ENCODE data around the gene GRPEL1. TPM values are rescaled to one million over a fixed set of nuclear protein-coding genes. Genes with fewer than 3 reads are reported as not detected.

The GRPEL1 gene
- total RNA-seq, 1 experiment from 2014 or later = 80.1 TPM

GRCh38 chr4:7095611-7096155 is 27.8 kb upstream of the GRPEL1 start:
- ChIA-PET RAD21 (ENCODE audit: low non-redundant PET in 1 of 2, low total read pairs in 2 of 2, uncharacterized antibody in 2 of 2, unreplicated experiment in 2 of 2) (no interaction called here), CTCF (interaction anchor here (0.9 kb wide), 1 partner anchor 14 kb away, joined by 4 read pairs; no protein-coding TSS in a partner anchor), POLR2A (no interaction called here)
- Histone ChIP-seq H3K4me3 (replicated peaks in 1 of 2; ENCODE audit: low read depth in 1 of 2, low read length in 2 of 2) (no peak overlapping the region), H2AFZ (ENCODE audit: low read depth, low read length, poor library complexity, severe bottlenecking) (no peak overlapping the region), H3K9me2 (ENCODE audit: insufficient read depth) (no peaks in the 10 kb centered on the region), H3K36me3 (ENCODE audit: control insufficient read depth in 1 of 2, insufficient read depth in 2 of 2, low read length in 2 of 2) (no peaks in the 10 kb centered on the region), H3K4me2 (ENCODE audit: low read length) (no peak overlapping the region), H4K20me1 (ENCODE audit: insufficient read depth) (no peaks in the 10 kb centered on the region), H3K27me3 (ENCODE audit: insufficient read depth, low read length) (peaks cover 7% of the 10 kb centered on the region; the same call in 1 of the 2 replicates), H3K9ac (ENCODE audit: low read length) (no peak overlapping the region), H3K4me1 (ENCODE audit: control insufficient read depth in 1 of 2, insufficient read depth in 2 of 2, low read length in 2 of 2) (no peaks in the 10 kb centered on the region), H3K79me2 (ENCODE audit: insufficient read depth, low read length) (no peaks in the 10 kb centered on the region), H3K27ac (ENCODE audit: low read depth, low read length) (no peak overlapping the region), H3K9me3 (ENCODE audit: control insufficient read depth in 1 of 2, insufficient read depth in 1 of 2, low read depth in 1 of 2, low read length in 2 of 2) (no peaks in the 10 kb centered on the region)
- DNase-seq (ENCODE audit: low read depth, low spot score) (no peak), ATAC-seq (no peak)
- TF ChIP-seq EZH2phosphoT487 (IDR thresholded peaks at IDR 0.05; ENCODE audit: borderline replicate concordance) (no peak), FOSL1 (IDR thresholded peaks at IDR 0.05; ENCODE audit: low read depth) (no peak), ZNF274 (IDR thresholded peaks at IDR 0.05; ENCODE audit: low read depth, low read length) (no peak), CEBPB (IDR thresholded peaks at IDR 0.05; ENCODE audit: low read depth) (no peak), RAD21 (IDR thresholded peaks at IDR 0.05; ENCODE audit: low read depth) (no peak), TCF7L2 (IDR thresholded peaks at IDR 0.05; ENCODE audit: borderline replicate concordance, extremely low read depth, insufficient read depth, insufficient read length) (no peak), SRF (IDR thresholded peaks at IDR 0.05; ENCODE audit: low read depth) (no peak)
- BruUV-seq (replicated peaks) = no TSS peak
- intact Hi-C loops (cut with micrococcal nuclease) = no loop called here

GRCh38 chr4:7094916-7095315 is 27.1 kb upstream of the GRPEL1 start:
- no peaks in the 10 kb centered on the region for H4K20me1 ChIP-seq (ENCODE audit: insufficient read depth)
- BruUV-seq (replicated peaks) = no TSS peak
- RAD21 ChIA-PET (ENCODE audit: low non-redundant PET in 1 of 2, low total read pairs in 2 of 2, uncharacterized antibody in 2 of 2, unreplicated experiment in 2 of 2) = interaction anchor here in 1 of 2 experiments (0.7 kb wide), 1 partner anchor 953 kb away, joined by 7 read pairs; no protein-coding TSS in a partner anchor
- no peak overlapping the region for H3K4me3 ChIP-seq (replicated peaks in 1 of 2; ENCODE audit: low read depth in 1 of 2, low read length in 2 of 2)
- CTCF ChIA-PET = interaction anchor here (1.0 to 1.2 kb wide), 2 partner anchors 11 to 24 kb away, joined by 3 to 6 read pairs; no protein-coding TSS in a partner anchor
- TF ChIP-seq CBX3 (IDR thresholded peaks at IDR 0.05; ENCODE audit: low read depth) (no peak), MAX (IDR thresholded peaks at IDR 0.05) (no peak), ZFX (IDR thresholded peaks at IDR 0.05) (no peak), JUND (IDR thresholded peaks at IDR 0.05) (no peak)
- H3K9ac ChIP-seq (ENCODE audit: low read length) = no peak overlapping the region
- peaks cover 7% of the 10 kb centered on the region; the same call in 1 of the 2 replicates for H3K27me3 ChIP-seq (ENCODE audit: insufficient read depth, low read length)
- H2AFZ ChIP-seq (ENCODE audit: low read depth, low read length, poor library complexity, severe bottlenecking) = no peak overlapping the region
- POLR2A ChIA-PET = no interaction called here
- intact Hi-C loops (cut with micrococcal nuclease) = no loop called here
- H3K4me2 ChIP-seq (ENCODE audit: low read length) = no peak overlapping the region
- H3K27ac ChIP-seq (ENCODE audit: low read depth, low read length) = no peak overlapping the region
- ATAC-seq (no peak), DNase-seq (ENCODE audit: low read depth, low spot score) (no peak)
- H3K36me3 ChIP-seq (ENCODE audit: control insufficient read depth in 1 of 2, insufficient read depth in 2 of 2, low read length in 2 of 2) = no peaks in the 10 kb centered on the region
- H3K4me1 ChIP-seq (ENCODE audit: control insufficient read depth in 1 of 2, insufficient read depth in 2 of 2, low read length in 2 of 2) = no peaks in the 10 kb centered on the region
- no peaks in the 10 kb centered on the region for H3K79me2 ChIP-seq (ENCODE audit: insufficient read depth, low read length)
- H3K9me3 ChIP-seq (ENCODE audit: control insufficient read depth in 1 of 2, insufficient read depth in 1 of 2, low read depth in 1 of 2, low read length in 2 of 2) = no peaks in the 10 kb centered on the region
- no peaks in the 10 kb centered on the region for H3K9me2 ChIP-seq (ENCODE audit: insufficient read depth)

All from HCT116 (cell line).